ENCODE measurements around the gene H2BK1. TPM values are rescaled to one million over a fixed set of nuclear protein-coding genes. Genes with fewer than 3 reads are reported as not detected.
A peak's percentile ranks its signal among the peaks of the same experiment; 100 is the strongest.

H2BK1 gene
- polyA plus RNA-seq, 1 donor = not detected

GRCh38 chr7:151176401-151176800 is 33.9 kb downstream of the H2BK1 start:
- DNase-seq = no peak

- no peak for DNase-seq
Observed at GRCh38 chr7:151175793-151176311, 34.4 kb downstream of the H2BK1 start.

GRCh38 chr7:151175047-151175792 is 35.1 kb downstream of the H2BK1 start:
- DNase-seq = no peak

GRCh38 chr7:151174246-151175046 is 35.8 kb downstream of the H2BK1 start:
- DNase-seq = peak; percentile 52

- no peak for DNase-seq
Observed at GRCh38 chr7:151173386-151174245, 36.7 kb downstream of the H2BK1 start.

- DNase-seq = peak; percentile 73
Observed at GRCh38 chr7:151172273-151173141, 37.8 kb downstream of the H2BK1 start.

- no peak for DNase-seq
Observed at GRCh38 chr7:151168787-151169162, 41.5 kb downstream of the H2BK1 start.

- peak; percentile 30 for DNase-seq
Observed at GRCh38 chr7:151168003-151168786, 42.1 kb downstream of the H2BK1 start.

GRCh38 chr7:151167197-151167961 is 42.9 kb downstream of the H2BK1 start, which contains the start of gene GBX1:
TSS of gene GBX1 (minus strand) at chr7:151167694. CDS start at chr7:151167548, 146 bp downstream.
- peak; percentile 27 for DNase-seq

- no peak for DNase-seq
Observed at GRCh38 chr7:151166629-151167196, 43.6 kb downstream of the H2BK1 start.

GRCh38 chr7:151161757-151162156 is 48.5 kb downstream of the H2BK1 start:
- no peak for DNase-seq

Other genes with a start within 250 kb of the H2BK1 start
- 29.3 TPM for gene KCNH2, start 232.2 kb downstream of the H2BK1 start, polyA plus RNA-seq (ENCODE audit: insufficient read length)
- gene NOS3, start 219.5 kb downstream of the H2BK1 start, polyA plus RNA-seq (ENCODE audit: insufficient read length) = 9.2 TPM
- 0.72 TPM for gene ATG9B, start 186.0 kb downstream of the H2BK1 start, polyA plus RNA-seq (ENCODE audit: insufficient read length)
- gene ABCB8, start 182.0 kb downstream of the H2BK1 start, polyA plus RNA-seq (ENCODE audit: insufficient read length) = 19.9 TPM
- gene ASIC3, start 162.0 kb downstream of the H2BK1 start, polyA plus RNA-seq (ENCODE audit: insufficient read length) = 4.2 TPM
- gene CDK5, start 152.6 kb downstream of the H2BK1 start, polyA plus RNA-seq (ENCODE audit: insufficient read length) = 9.7 TPM
- gene SLC4A2, start 150.9 kb downstream of the H2BK1 start, polyA plus RNA-seq (ENCODE audit: insufficient read length) = 68.7 TPM
- 75.9 TPM for gene FASTK, start 129.7 kb downstream of the H2BK1 start, polyA plus RNA-seq (ENCODE audit: insufficient read length)
- 44.9 TPM for gene TMUB1, start 127.0 kb downstream of the H2BK1 start, polyA plus RNA-seq (ENCODE audit: insufficient read length)
- gene AGAP3, start 124.0 kb downstream of the H2BK1 start, polyA plus RNA-seq (ENCODE audit: insufficient read length) = 89.6 TPM
- 2.7 TPM for gene GBX1, start 42.8 kb downstream of the H2BK1 start, polyA plus RNA-seq (ENCODE audit: insufficient read length)
- gene ASB10, start 23.2 kb downstream of the H2BK1 start, polyA plus RNA-seq (ENCODE audit: insufficient read length) = 8.2 TPM
- 18.7 TPM for gene ABCF2, start 16.7 kb upstream of the H2BK1 start, polyA plus RNA-seq (ENCODE audit: insufficient read length)
- gene CHPF2, start 22.0 kb upstream of the H2BK1 start, polyA plus RNA-seq (ENCODE audit: insufficient read length) = 22.2 TPM
- gene SMARCD3, start 38.2 kb upstream of the H2BK1 start, polyA plus RNA-seq (ENCODE audit: insufficient read length) = 180 TPM
- gene NUB1, start 131.3 kb upstream of the H2BK1 start, polyA plus RNA-seq (ENCODE audit: insufficient read length) = 35.9 TPM
- 9.8 TPM for gene WDR86, start 199.6 kb upstream of the H2BK1 start, polyA plus RNA-seq (ENCODE audit: insufficient read length)
- gene CRYGN, start 229.7 kb upstream of the H2BK1 start, polyA plus RNA-seq (ENCODE audit: insufficient read length) = 0.22 TPM

Measured in hindlimb muscle (tissue), 1 donor.